A549 (cell line): Measurements from ENCODE around the gene RHO.

Source experiments
- CHD2 ChIP-seq: fragments of 150-350 bp; IDR thresholded peaks from 2 replicates; pipeline ENCODE4 v1.6.1; 2014; ENCODE audit warnings: low read length; ENCODE audit not compliant: partially characterized antibody
- CTCF ChIP-seq: fragments of >200 bp; sonication (Bioruptor Twin); formaldehyde crosslinking; IDR thresholded peaks from 3 replicates; pipeline ENCODE4 v1.5.1; 2016
- EHF ChIP-seq: fragments of 250-450 bp; sonication (Bioruptor Pico); IDR thresholded peaks from 2 replicates; pipeline ENCODE4 v1.5.0; 2020; ENCODE audit warnings: mild to moderate bottlenecking
- EP300 ChIP-seq, 2 experiments: fragments of >200 bp; sonication (Bioruptor Twin); formaldehyde crosslinking; IDR thresholded peaks; 2 replicates in 1 of 2; 3 replicates in 1 of 2; pipeline ENCODE4 v1.6.1; 2016 to 2017
- FOSL2 ChIP-seq, 2 experiments: fragments of 450-650 bp in 1 of 2; fragments of >200 bp in 1 of 2; sonication (Bioruptor Twin) in 1 of 2; formaldehyde crosslinking; IDR thresholded peaks; 2 replicates each; pipeline versions ENCODE4 v1.5.0 to v1.6.1; 2016 to 2020; ENCODE audit warnings: mild to moderate bottlenecking in 1 of 2, moderate library complexity in 1 of 2
- HMGXB4 ChIP-seq: fragments of 250-450 bp; sonication (Bioruptor Pico); IDR thresholded peaks from 2 replicates; pipeline ENCODE4 v1.5.0; 2021; ENCODE audit warnings: mild to moderate bottlenecking, moderate library complexity, borderline replicate concordance
- MAZ ChIP-seq: fragments of 150-350 bp; IDR thresholded peaks from 2 replicates; pipeline ENCODE4 v1.6.1; 2014; ENCODE audit warnings: antibody characterized with exemption, low read depth, low read length, borderline replicate concordance
- PHF8 ChIP-seq: fragments of 200-600 bp; sonication (generic); IDR thresholded peaks from 2 replicates; pipeline ENCODE4 v1.6.1; 2016; ENCODE audit warnings: low read depth, mild to moderate bottlenecking, antibody characterized with exemption, moderate library complexity, borderline replicate concordance
- RAD21 ChIP-seq, 2 experiments: fragments of >200 bp in 1 of 2; sonication (Bioruptor Twin) in 1 of 2; formaldehyde crosslinking in 1 of 2; IDR thresholded peaks in 1 of 2; conservative IDR thresholded peaks in 1 of 2; 2 replicates in 1 of 2; 3 replicates in 1 of 2; pipeline ENCODE4 v1.6.1; 2012 to 2018; ENCODE audit warnings: inconsistent platforms in 1 of 2
- TP53 ChIP-seq: fragments of 250-450 bp; sonication (Bioruptor Pico); IDR thresholded peaks from 2 replicates; pipeline ENCODE4 v1.5.0; 2021; ENCODE audit warnings: mild to moderate bottlenecking, moderate library complexity
- ZC3H11A ChIP-seq: fragments of 450-650 bp; IDR thresholded peaks from 2 replicates; pipeline ENCODE4 v1.6.1; 2014; ENCODE audit warnings: antibody characterized with exemption, mild to moderate bottlenecking

GRCh38 chr3:129502641-129503408 is 25.6 kb upstream of the RHO start:
- no peak for TF ChIP-seq MAZ
- no peak for TF ChIP-seq TP53
- TF ChIP-seq HMGXB4 (CRISPR knock-in tag), result no peak
- TF ChIP-seq CTCF, result no peak
- TF ChIP-seq EHF (CRISPR knock-in tag), result no peak
- TF ChIP-seq ZC3H11A, result no peak
- TF ChIP-seq EP300 (IDR thresholded peaks at IDR 0.05), result no peak
- no peak for TF ChIP-seq CHD2
- TF ChIP-seq PHF8, result no peak
- TF ChIP-seq RAD21 (conservative IDR thresholded peaks at IDR 0.05 in 1 of 2, IDR thresholded peaks at IDR 0.05 in 1 of 2), result no peak
- no peak for TF ChIP-seq FOSL2 (IDR thresholded peaks at IDR 0.05)
- no peak for TF ChIP-seq FOSL2 (CRISPR knock-in tag; IDR thresholded peaks at IDR 0.05)
